ENCODE measurements around the gene NKX2-1. TPM values are rescaled to one million over a fixed set of nuclear protein-coding genes. Genes with fewer than 3 reads are reported as not detected.

Gene NKX2-1
- total and polyA plus RNA-seq, 2 of the 13 experiments (the other 11 are each of a cell fraction or from before 2014, with no cell fraction given) = not detected

DNA sequence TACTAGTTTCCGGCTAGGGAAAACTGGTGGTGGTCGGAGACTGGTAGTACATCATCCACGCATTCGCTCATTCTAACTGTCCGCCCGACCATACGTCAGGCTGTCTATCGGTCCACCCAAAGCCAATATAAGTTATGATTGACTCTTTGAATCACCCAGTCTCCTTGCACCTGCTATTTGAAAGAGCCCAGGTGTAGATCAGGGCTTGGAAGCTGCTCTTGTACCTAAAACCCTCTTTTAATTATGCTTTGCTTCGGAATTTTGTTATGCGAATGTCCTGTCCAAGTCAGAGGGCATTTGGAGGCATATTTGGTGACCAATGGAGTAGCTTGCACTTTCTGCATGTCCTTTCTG is 5.7 kb upstream of the NKX2-1 start:
- no peak for TF ChIP-seq RNF2 (conservative IDR thresholded peaks at IDR 0.05; ENCODE audit: low read depth)
- no peak for TF ChIP-seq ARHGAP35 (CRISPR knock-in tag; IDR thresholded peaks at IDR 0.05; ENCODE audit: borderline replicate concordance)
- TF ChIP-seq, protein P1, sequence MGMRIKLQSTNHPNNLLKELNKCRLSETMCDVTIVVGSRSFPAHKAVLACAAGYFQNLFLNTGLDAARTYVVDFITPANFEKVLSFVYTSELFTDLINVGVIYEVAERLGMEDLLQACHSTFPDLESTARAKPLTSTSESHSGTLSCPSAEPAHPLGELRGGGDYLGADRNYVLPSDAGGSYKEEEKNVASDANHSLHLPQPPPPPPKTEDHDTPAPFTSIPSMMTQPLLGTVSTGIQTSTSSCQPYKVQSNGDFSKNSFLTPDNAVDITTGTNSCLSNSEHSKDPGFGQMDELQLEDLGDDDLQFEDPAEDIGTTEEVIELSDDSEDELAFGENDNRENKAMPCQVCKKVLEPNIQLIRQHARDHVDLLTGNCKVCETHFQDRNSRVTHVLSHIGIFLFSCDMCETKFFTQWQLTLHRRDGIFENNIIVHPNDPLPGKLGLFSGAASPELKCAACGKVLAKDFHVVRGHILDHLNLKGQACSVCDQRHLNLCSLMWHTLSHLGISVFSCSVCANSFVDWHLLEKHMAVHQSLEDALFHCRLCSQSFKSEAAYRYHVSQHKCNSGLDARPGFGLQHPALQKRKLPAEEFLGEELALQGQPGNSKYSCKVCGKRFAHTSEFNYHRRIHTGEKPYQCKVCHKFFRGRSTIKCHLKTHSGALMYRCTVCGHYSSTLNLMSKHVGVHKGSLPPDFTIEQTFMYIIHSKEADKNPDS (CRISPR knock-in tag; IDR thresholded peaks at IDR 0.05) = no peak
- no peak for TF ChIP-seq ZNF235 (CRISPR knock-in tag; IDR thresholded peaks at IDR 0.05; ENCODE audit: borderline replicate concordance)
- TF ChIP-seq NR2F6 (IDR thresholded peaks at IDR 0.05) = no peak
- TF ChIP-seq NR2F6 (CRISPR knock-in tag; IDR thresholded peaks at IDR 0.05) = no peak
- peak; percentile 35; the same call in 1 of the 2 replicates for TF ChIP-seq SALL2 (CRISPR knock-in tag; IDR thresholded peaks at IDR 0.05)
- TF ChIP-seq, protein P2, sequence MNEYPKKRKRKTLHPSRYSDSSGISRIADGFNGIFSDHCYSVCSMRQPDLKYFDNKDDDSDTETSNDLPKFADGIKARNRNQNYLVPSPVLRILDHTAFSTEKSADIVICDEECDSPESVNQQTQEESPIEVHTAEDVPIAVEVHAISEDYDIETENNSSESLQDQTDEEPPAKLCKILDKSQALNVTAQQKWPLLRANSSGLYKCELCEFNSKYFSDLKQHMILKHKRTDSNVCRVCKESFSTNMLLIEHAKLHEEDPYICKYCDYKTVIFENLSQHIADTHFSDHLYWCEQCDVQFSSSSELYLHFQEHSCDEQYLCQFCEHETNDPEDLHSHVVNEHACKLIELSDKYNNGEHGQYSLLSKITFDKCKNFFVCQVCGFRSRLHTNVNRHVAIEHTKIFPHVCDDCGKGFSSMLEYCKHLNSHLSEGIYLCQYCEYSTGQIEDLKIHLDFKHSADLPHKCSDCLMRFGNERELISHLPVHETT (CRISPR knock-in tag; conservative IDR thresholded peaks at IDR 0.05) = no peak
- TF ChIP-seq NONO (IDR thresholded peaks at IDR 0.05) = no peak
- 0 out of 2 replicates have a peak, but pooled peaks have one; percentile 8 for TF ChIP-seq NONO (CRISPR knock-in tag; conservative IDR thresholded peaks at IDR 0.05)
- TF ChIP-seq ZNF383 (CRISPR knock-in tag; IDR thresholded peaks at IDR 0.05; ENCODE audit: borderline replicate concordance) = no peak
- TF ChIP-seq, protein P3, sequence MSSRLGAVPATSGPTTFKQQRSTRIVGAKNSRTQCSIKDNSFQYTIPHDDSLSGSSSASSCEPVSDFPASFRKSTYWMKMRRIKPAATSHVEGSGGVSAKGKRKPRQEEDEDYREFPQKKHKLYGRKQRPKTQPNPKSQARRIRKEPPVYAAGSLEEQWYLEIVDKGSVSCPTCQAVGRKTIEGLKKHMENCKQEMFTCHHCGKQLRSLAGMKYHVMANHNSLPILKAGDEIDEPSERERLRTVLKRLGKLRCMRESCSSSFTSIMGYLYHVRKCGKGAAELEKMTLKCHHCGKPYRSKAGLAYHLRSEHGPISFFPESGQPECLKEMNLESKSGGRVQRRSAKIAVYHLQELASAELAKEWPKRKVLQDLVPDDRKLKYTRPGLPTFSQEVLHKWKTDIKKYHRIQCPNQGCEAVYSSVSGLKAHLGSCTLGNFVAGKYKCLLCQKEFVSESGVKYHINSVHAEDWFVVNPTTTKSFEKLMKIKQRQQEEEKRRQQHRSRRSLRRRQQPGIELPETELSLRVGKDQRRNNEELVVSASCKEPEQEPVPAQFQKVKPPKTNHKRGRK (CRISPR knock-in tag; IDR thresholded peaks at IDR 0.05) = 0 out of 2 replicates have a peak, but pooled peaks have one; percentile 39
- TF ChIP-seq THAP7 (CRISPR knock-in tag; IDR thresholded peaks at IDR 0.05) = peak; percentile 58; the same call in 1 of the 2 replicates
- no peak for TF ChIP-seq MBNL3 (CRISPR knock-in tag; conservative IDR thresholded peaks at IDR 0.05)
- no peak for TF ChIP-seq ZNF282 (IDR thresholded peaks at IDR 0.05; ENCODE audit: partially characterized antibody)
- TF ChIP-seq ZSCAN21 (CRISPR knock-in tag; IDR thresholded peaks at IDR 0.05; ENCODE audit: borderline replicate concordance) = no peak
- TF ChIP-seq CBX5 (CRISPR knock-in tag; IDR thresholded peaks at IDR 0.05; ENCODE audit: borderline replicate concordance) = no peak
- TF ChIP-seq ZNF550 (CRISPR knock-in tag; IDR thresholded peaks at IDR 0.05; ENCODE audit: borderline replicate concordance) = 0 out of 2 replicates have a peak, but pooled peaks have one; percentile 71
- no peak overlapping the region for H3K27ac ChIP-seq (ENCODE audit: extremely low read length, insufficient read depth, low read length)
- POLR2A ChIA-PET = no interaction called here
- H4K20me1 ChIP-seq (ENCODE audit: insufficient read depth, low read length) = no peaks in the 10 kb centered on the region; the same call in 1 of the 2 replicates
- CTCF ChIA-PET (ENCODE audit: low intra/inter-chr PET ratio, low total read pairs) = interaction anchor here (1.1 kb wide), 1 partner anchor 31 kb away, joined by 3 read pairs; no protein-coding TSS in a partner anchor
- in situ Hi-C loops (cut with HindIII; ENCODE audit: extremely low pct_ligation_motif_present, low pct_unique_long_range_greater_than_20kb) (loop anchor here (10.0 kb wide), 2 partner anchors 321 to 451 kb away; no protein-coding TSS in a partner anchor), intact Hi-C loops (cut with micrococcal nuclease; ENCODE audit: unreplicated experiment) (loop anchor here (1.0 to 10.0 kb wide), 3 partner anchors 321 to 455 kb away; no protein-coding TSS in a partner anchor)
- H3K4me2 ChIP-seq (ENCODE audit: low read depth, low read length) = peak overlapping the region; percentile 39; the same call in 1 of the 2 replicates
- H3K79me2 ChIP-seq (ENCODE audit: insufficient read depth, low read length) = no peaks in the 10 kb centered on the region
- H3K9ac ChIP-seq (ENCODE audit: insufficient read depth, low read depth, low read length) = no peak overlapping the region
- no peak for ATAC-seq
- no peaks in the 10 kb centered on the region for H3K9me3 ChIP-seq (ENCODE audit: low read length)
- no peak for FAIRE-seq
- peaks cover 33 to 73% of the 10 kb centered on the region in 2 experiments for H3K27me3 ChIP-seq (ENCODE audit: control insufficient read depth in 1 of 2, insufficient read depth in 2 of 2, low read length in 2 of 2)
- 7% methylated on average over 10 of the region's 10 CpGs for WGBS (ENCODE audit: low lambda C conversion rate)
- DNase-seq (ENCODE audit: low spot score) = no peak
- BruUV-seq (replicated peaks) = no TSS peak
- no peak overlapping the region for H2AFZ ChIP-seq (ENCODE audit: low read length)
- H3K4me1 ChIP-seq (ENCODE audit: insufficient read depth, low read length) = 0 out of 2 replicates have a peak, but pooled peaks cover 11% of the 10 kb centered on the region
- no peak overlapping the region for H3K4me3 ChIP-seq (replicated peaks in 1 of 3; ENCODE audit: insufficient read depth in 1 of 3, low read depth in 2 of 3, low read length in 3 of 3)
- no peaks in the 10 kb centered on the region for H3K36me3 ChIP-seq (replicated peaks in 1 of 2; ENCODE audit: control insufficient read depth in 1 of 2, insufficient read depth in 2 of 2, low read length in 2 of 2)

Measured in HepG2 (cell line).